C4-2B (cell line): ENCODE measurements around the gene DPPA4.

ENCODE experiments used
- ZFX ChIP-seq: fragments of 450-650 bp; IDR thresholded peaks from 2 replicates; pipeline ENCODE4 v1.6.1; 2017
- TF ChIP-seq, protein P1 (sequence below): fragments of 450-650 bp; conservative IDR thresholded peaks from 2 replicates; pipeline ENCODE4 v1.5.1; 2017; ENCODE audit warnings: mild to moderate bottlenecking

DNA sequence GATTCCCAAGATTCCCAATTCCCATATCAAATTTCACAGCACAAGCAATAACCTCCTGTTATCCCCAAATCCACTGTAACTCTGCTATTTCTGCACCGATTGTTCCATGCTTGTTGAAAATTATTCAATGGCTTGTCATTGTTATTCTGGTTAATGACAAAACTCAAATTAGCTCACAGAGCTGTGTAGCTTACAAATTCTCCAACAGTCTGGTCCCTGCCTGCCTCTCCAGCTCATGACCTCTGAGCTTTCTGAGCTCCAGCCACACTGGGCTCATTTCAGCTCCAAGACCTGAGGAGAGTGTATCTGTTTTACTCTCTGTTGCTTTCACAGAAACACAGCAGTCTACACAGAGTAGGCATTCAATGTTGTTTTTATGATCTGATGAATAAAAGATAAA lies 24.3 kb downstream of the DPPA4 start:
- TF ChIP-seq, protein P1, sequence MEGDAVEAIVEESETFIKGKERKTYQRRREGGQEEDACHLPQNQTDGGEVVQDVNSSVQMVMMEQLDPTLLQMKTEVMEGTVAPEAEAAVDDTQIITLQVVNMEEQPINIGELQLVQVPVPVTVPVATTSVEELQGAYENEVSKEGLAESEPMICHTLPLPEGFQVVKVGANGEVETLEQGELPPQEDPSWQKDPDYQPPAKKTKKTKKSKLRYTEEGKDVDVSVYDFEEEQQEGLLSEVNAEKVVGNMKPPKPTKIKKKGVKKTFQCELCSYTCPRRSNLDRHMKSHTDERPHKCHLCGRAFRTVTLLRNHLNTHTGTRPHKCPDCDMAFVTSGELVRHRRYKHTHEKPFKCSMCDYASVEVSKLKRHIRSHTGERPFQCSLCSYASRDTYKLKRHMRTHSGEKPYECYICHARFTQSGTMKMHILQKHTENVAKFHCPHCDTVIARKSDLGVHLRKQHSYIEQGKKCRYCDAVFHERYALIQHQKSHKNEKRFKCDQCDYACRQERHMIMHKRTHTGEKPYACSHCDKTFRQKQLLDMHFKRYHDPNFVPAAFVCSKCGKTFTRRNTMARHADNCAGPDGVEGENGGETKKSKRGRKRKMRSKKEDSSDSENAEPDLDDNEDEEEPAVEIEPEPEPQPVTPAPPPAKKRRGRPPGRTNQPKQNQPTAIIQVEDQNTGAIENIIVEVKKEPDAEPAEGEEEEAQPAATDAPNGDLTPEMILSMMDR = no peak
- no peak for TF ChIP-seq ZFX
